ENCODE measurements around the gene ETV2. TPM values are rescaled to one million over a fixed set of nuclear protein-coding genes. Genes with fewer than 3 reads are reported as not detected.

The ETV2 gene
- total RNA-seq, 2 experiments from 2014 or later: 0.58 to 0.59 TPM

DNA sequence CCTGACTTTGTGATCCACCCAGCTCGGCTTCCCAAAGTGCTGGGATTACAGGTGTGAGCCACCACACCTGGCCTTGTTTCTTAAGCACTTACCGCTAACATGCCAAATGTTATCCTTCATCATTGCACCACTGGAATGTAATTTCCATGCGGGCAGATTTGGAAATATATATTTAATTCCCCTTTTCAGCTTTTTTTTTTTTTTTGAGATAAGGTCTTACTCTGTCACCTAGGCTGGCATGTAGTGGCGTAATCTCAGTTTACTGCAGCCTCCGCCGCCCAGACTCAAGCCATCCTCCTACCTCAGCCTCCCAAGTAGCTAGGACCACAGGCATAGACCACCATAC, 20.4 kb downstream of the ETV2 start:
- Histone ChIP-seq H3K27me3 (ENCODE audit: control insufficient read depth in 1 of 2, insufficient read depth in 2 of 2, low read length in 2 of 2) (no peaks in the 10 kb centered on the region), H3K9me3 (ENCODE audit: control insufficient read depth in 1 of 2, insufficient read depth in 1 of 2, low read length in 2 of 2) (no peaks in the 10 kb centered on the region), H3K36me3 (ENCODE audit: insufficient read depth, low read length) (peaks cover 65% of the 10 kb centered on the region), H3K27ac (ENCODE audit: low read depth in 1 of 2, low read length in 2 of 2) (no peak overlapping the region), H3K4me1 (ENCODE audit: insufficient read depth, low read length) (no peaks in the 10 kb centered on the region), H3K4me3 (ENCODE audit: low read length) (no peak overlapping the region)
- ChIA-PET POLR2A (interaction anchor here (1.3 kb wide), 1 partner anchor 14 kb away, joined by 4 read pairs; the partner anchor contains the start of gene COX6B1), CTCF (no interaction called here)
- H3K36me3 Mint-ChIP-seq (ENCODE audit: low read depth): peaks cover 60% of the 10 kb centered on the region
- H3K4me3 Mint-ChIP-seq: no peak overlapping the region
- no peak for TF ChIP-seq CTCF (IDR thresholded peaks at IDR 0.05)
- no peak overlapping the region for H3K27ac Mint-ChIP-seq
- H3K9me3 Mint-ChIP-seq: no peaks in the 10 kb centered on the region
- ATAC-seq (ENCODE audit: poor library complexity) (no peak), DNase-seq (no peak)
- H3K4me1 Mint-ChIP-seq (ENCODE audit: low read depth): peaks cover 6% of the 10 kb centered on the region
- intact Hi-C loops (cut with DNase I, micrococcal nuclease): no loop called here
- no peaks in the 10 kb centered on the region for H3K27me3 Mint-ChIP-seq

DNA sequence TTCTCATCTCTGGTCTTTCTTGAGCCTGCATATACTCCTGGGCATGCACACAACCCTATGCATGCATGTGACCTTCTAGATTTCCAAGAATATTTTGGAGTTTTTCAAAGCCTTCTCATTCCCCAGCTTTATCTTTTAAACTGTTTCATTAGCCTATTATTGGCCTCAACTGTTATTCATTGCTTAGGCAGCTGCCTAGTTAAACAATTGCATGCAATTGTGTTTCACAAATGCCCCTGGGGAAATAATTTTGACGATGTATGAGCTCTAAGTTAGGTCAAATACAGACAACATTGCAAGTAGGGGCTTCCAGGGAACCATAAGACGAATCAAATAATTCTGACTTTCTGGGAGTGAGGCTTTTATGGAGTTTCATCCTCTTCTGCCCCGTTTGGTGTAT, 22.4 kb downstream of the ETV2 start:
- no peak overlapping the region for H3K27ac Mint-ChIP-seq
- ChIA-PET POLR2A (no interaction called here), CTCF (no interaction called here)
- TF ChIP-seq CTCF (IDR thresholded peaks at IDR 0.05): no peak
- intact Hi-C loops (cut with DNase I, micrococcal nuclease): no loop called here
- Histone ChIP-seq H3K4me1 (ENCODE audit: insufficient read depth, low read length) (no peaks in the 10 kb centered on the region), H3K27ac (ENCODE audit: low read depth in 1 of 2, low read length in 2 of 2) (no peak overlapping the region), H3K4me3 (ENCODE audit: low read length) (no peak overlapping the region), H3K9me3 (ENCODE audit: control insufficient read depth in 1 of 2, insufficient read depth in 1 of 2, low read length in 2 of 2) (no peaks in the 10 kb centered on the region), H3K36me3 (ENCODE audit: insufficient read depth, low read length) (peaks cover 45% of the 10 kb centered on the region), H3K27me3 (ENCODE audit: control insufficient read depth in 1 of 2, insufficient read depth in 2 of 2, low read length in 2 of 2) (no peaks in the 10 kb centered on the region)
- no peaks in the 10 kb centered on the region for H3K9me3 Mint-ChIP-seq
- H3K36me3 Mint-ChIP-seq (ENCODE audit: low read depth): peaks cover 42% of the 10 kb centered on the region
- ATAC-seq (ENCODE audit: poor library complexity): no peak
- H3K4me1 Mint-ChIP-seq (ENCODE audit: low read depth): no peaks in the 10 kb centered on the region
- no peak overlapping the region for H3K4me3 Mint-ChIP-seq
- no peaks in the 10 kb centered on the region for H3K27me3 Mint-ChIP-seq
- no peak for DNase-seq

- Histone ChIP-seq H3K4me3 (ENCODE audit: low read length) (no peak overlapping the region), H3K9me3 (ENCODE audit: control insufficient read depth in 1 of 2, insufficient read depth in 1 of 2, low read length in 2 of 2) (no peaks in the 10 kb centered on the region), H3K27ac (ENCODE audit: low read depth in 1 of 2, low read length in 2 of 2) (no peak overlapping the region), H3K27me3 (ENCODE audit: control insufficient read depth in 1 of 2, insufficient read depth in 2 of 2, low read length in 2 of 2) (peaks cover 4 to 6% of the 10 kb centered on the region in 2 experiments), H3K4me1 (ENCODE audit: insufficient read depth, low read length) (no peaks in the 10 kb centered on the region), H3K36me3 (ENCODE audit: insufficient read depth, low read length) (peaks cover 35% of the 10 kb centered on the region)
- no peaks in the 10 kb centered on the region for H3K4me1 Mint-ChIP-seq (ENCODE audit: low read depth)
- DNase-seq (no peak), ATAC-seq (ENCODE audit: poor library complexity) (no peak)
- TF ChIP-seq CTCF (IDR thresholded peaks at IDR 0.05): no peak
- no peak overlapping the region for H3K27ac Mint-ChIP-seq
- intact Hi-C loops (cut with DNase I, micrococcal nuclease): no loop called here
- H3K4me3 Mint-ChIP-seq: no peak overlapping the region
- peaks cover 34% of the 10 kb centered on the region for H3K36me3 Mint-ChIP-seq (ENCODE audit: low read depth)
- ChIA-PET POLR2A (no interaction called here), CTCF (no interaction called here)
- peaks cover 6% of the 10 kb centered on the region for H3K27me3 Mint-ChIP-seq
- H3K9me3 Mint-ChIP-seq: no peaks in the 10 kb centered on the region
These were observed 23.6 kb downstream of the ETV2 start for GRCh38 chr19:35665157-35665556.
